Activated CD8-positive, alpha-beta T cell treated with anti-CD3 and anti-CD28 coated beads for 36 hours (primary cell): Measurements from ENCODE around the gene SETD4. TPM values are rescaled to one million over a fixed set of nuclear protein-coding genes. Genes with fewer than 3 reads are reported as not detected.
"Not testable (repeated sequence)": the region's sequence is repeated elsewhere in the genome, so short reads cannot be mapped to it uniquely, and the experiment has no call there.

Experiments used
- ATAC-seq: fragments of 200-7000 bp; cut with Tn5 transposase; one replicate; pipeline ENCODE4 v1.10.0; 2021; ENCODE audit warnings: mild to moderate bottlenecking, moderate library complexity
- CTCF ChIA-PET: fragments of 350-600 bp; sonication (Branson Sonifier 250); formaldehyde crosslinking; loops from one replicate; lab custom pipeline; 2021; ENCODE audit warnings: antibody characterized with exemption; lab: Charles Lee
- POLR2A ChIA-PET: fragments of 350-600 bp; sonication (Branson Sonifier 250); formaldehyde crosslinking; loops from one replicate; lab custom pipeline; 2021; ENCODE audit warnings: antibody characterized with exemption; lab: Charles Lee
- DNase-seq: peaks from one replicate; pipeline ENCODE4 v3.0.0-alpha.2; 2020
- H3K27ac Mint-ChIP-seq: one replicate; pipeline ENCODE4 v1.8.0; 2021; ENCODE audit warnings: mild to moderate bottlenecking, mixed read lengths
- H3K27me3 Mint-ChIP-seq: one replicate; pipeline ENCODE4 v1.8.0; 2021; ENCODE audit warnings: mixed read lengths
- H3K36me3 Mint-ChIP-seq: one replicate; pipeline ENCODE4 v1.8.0; 2021; ENCODE audit warnings: low read depth, mixed read lengths
- H3K4me1 Mint-ChIP-seq: one replicate; pipeline ENCODE4 v1.8.0; 2021; ENCODE audit warnings: low read depth, mixed read lengths
- H3K4me3 Mint-ChIP-seq: one replicate; pipeline ENCODE4 v1.8.0; 2021; ENCODE audit warnings: mild to moderate bottlenecking, moderate library complexity, mixed read lengths
- H3K9me3 Mint-ChIP-seq: one replicate; pipeline ENCODE4 v1.8.0; 2021; ENCODE audit warnings: mixed read lengths
- CTCF ChIP-seq: fragments of 200-600 bp; IDR thresholded peaks from one replicate; pipeline ENCODE4 v1.8.0; 2022; ENCODE audit warnings: antibody characterized with exemption, mild to moderate bottlenecking
- intact Hi-C: fragments of 100-400 bp; cut with micrococcal nuclease; formaldehyde crosslinking; loops from one replicate; pipeline ENCODE4 v1.10.0; 2022
- total RNA-seq, 2 experiments: library from RNA; stranded (reverse); gene quantifications; one replicate each; pipeline ENCODE4 v1.2.3, GENCODE V29; 2021

The SETD4 gene
- total RNA-seq, 2 experiments from 2014 or later: 18.5 to 19.1 TPM

GRCh38 chr21:36075171-36075570, 14.8 kb upstream of the SETD4 start:
- TF ChIP-seq CTCF: no peak
- H3K36me3 Mint-ChIP-seq: peaks cover 32% of the 10 kb centered on the region
- H3K9me3 Mint-ChIP-seq: no peaks in the 10 kb centered on the region
- no peaks in the 10 kb centered on the region for H3K27me3 Mint-ChIP-seq
- ChIA-PET POLR2A (no interaction called here), CTCF (interaction anchor here (3.7 kb wide), 1 partner anchor 37 kb away, joined by 12 read pairs; no protein-coding TSS in a partner anchor)
- intact Hi-C loops: no loop called here
- no peak overlapping the region for H3K27ac Mint-ChIP-seq
- ATAC-seq (no peak), DNase-seq (no peak)
- no peak overlapping the region for H3K4me3 Mint-ChIP-seq
- peaks cover 61% of the 10 kb centered on the region for H3K4me1 Mint-ChIP-seq

DNA sequence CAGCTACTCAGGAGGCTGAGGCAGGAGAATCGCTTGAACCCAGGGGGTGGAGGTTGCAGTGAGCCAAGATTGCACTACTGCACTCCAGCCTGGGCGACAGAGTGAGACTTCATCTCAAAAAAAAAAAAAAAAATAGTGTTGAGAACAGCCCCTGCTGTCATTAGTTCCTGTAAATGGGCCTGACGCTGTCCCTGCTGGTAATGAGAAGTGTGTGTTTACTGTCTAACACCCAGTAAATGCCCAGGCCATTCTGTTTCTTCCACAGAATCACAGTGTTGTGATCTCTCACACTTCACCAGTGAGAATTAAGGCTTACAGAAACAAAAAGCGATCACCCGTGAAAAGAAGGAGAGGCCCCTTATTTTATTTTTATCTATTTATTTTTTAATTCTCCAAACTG, 13.6 kb upstream of the SETD4 start:
- Mint-ChIP-seq H3K36me3 (peaks cover 42% of the 10 kb centered on the region), H3K4me1 (peaks cover 59% of the 10 kb centered on the region)
- ChIA-PET CTCF (interaction anchor here (1.0 to 3.7 kb wide), 2 partner anchors 39 to 52 kb away, joined by 4 to 12 read pairs; no protein-coding TSS in a partner anchor), POLR2A (interaction anchor here (0.6 kb wide), 1 partner anchor 48 kb away, joined by 4 read pairs; no protein-coding TSS in a partner anchor)
- H3K27ac Mint-ChIP-seq, H3K9me3 Mint-ChIP-seq, DNase-seq, H3K27me3 Mint-ChIP-seq, intact Hi-C loops, ATAC-seq, H3K4me3 Mint-ChIP-seq: not testable (repeated sequence)

DNA sequence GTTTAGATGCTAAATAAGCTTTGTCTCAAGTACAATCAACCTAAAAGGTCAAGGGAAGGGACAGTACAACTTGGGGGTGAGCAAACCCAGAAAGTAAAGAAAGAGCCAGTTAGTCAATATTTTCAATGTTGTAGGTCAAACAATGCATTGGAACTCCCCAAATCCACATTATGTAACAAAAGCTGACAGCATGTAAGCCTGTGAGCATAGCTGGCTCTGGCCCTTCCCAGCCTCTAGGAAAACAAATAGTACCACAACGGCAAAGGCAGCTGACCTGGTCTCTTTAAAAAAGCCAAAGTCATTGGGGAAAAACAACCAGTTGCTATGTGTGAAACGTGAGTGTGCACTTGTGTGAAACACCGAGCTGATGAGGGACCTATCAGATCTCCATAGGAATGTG, 12.9 kb upstream of the SETD4 start:
- no peak overlapping the region for H3K4me3 Mint-ChIP-seq
- DNase-seq (no peak), ATAC-seq (no peak)
- H3K36me3 Mint-ChIP-seq: peaks cover 44% of the 10 kb centered on the region
- no peak for TF ChIP-seq CTCF
- peaks cover 11% of the 10 kb centered on the region for H3K9me3 Mint-ChIP-seq
- H3K27me3 Mint-ChIP-seq: no peaks in the 10 kb centered on the region
- POLR2A ChIA-PET: interaction anchor here (1.2 kb wide), 1 partner anchor 15 kb away, joined by 4 read pairs; no protein-coding TSS in a partner anchor
- CTCF ChIA-PET: interaction anchor here (1.0 to 3.7 kb wide), 3 partner anchors 39 to 52 kb away, joined by 3 to 12 read pairs (median 4); no protein-coding TSS in a partner anchor
- intact Hi-C loops: no loop called here
- H3K4me1 Mint-ChIP-seq: peaks cover 57% of the 10 kb centered on the region
- H3K27ac Mint-ChIP-seq: no peak overlapping the region

DNA sequence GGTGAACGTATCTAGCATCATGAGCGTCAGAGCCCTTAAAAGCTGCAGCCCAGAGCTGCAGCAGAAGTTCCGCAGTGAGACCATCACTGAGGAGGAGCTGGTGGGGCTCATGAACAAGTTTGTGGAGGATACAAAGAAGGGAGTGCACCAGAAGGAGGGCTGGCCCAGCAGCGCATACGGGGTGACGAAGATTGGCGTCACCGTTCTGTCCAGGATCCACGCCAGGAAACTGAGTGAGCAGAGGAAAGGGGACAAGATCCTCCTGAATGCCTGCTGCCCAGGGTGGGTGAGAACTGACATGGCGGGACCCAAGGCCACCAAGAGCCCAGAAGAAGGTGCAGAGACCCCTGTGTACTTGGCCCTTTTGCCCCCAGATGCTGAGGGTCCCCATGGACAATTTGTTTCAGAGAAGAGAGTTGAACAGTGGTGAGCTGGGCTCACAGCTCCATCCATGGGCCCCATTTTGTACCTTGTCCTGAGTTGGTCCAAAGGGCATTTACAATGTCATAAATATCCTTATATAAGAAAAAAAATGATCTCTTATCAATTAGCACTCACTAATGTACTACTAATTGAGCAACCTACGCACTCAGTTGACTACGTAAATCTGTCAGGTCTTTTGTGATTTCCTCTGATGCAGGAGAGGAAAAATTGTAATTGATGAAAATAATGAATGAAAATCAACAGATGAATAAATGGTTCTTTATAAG, 12.3 kb upstream of the SETD4 start:
- TF ChIP-seq CTCF: no peak
- intact Hi-C loops: no loop called here
- H3K27me3 Mint-ChIP-seq: no peaks in the 10 kb centered on the region
- H3K27ac Mint-ChIP-seq: no peak overlapping the region
- POLR2A ChIA-PET: interaction anchor here (1.2 kb wide), 1 partner anchor 15 kb away, joined by 4 read pairs; no protein-coding TSS in a partner anchor
- DNase-seq (no peak), ATAC-seq (no peak)
- CTCF ChIA-PET: interaction anchor here (0.9 to 3.7 kb wide), 5 partner anchors 11 to 53 kb away, joined by 3 to 12 read pairs (median 4); no protein-coding TSS in a partner anchor
- peaks cover 54% of the 10 kb centered on the region for H3K4me1 Mint-ChIP-seq
- H3K9me3 Mint-ChIP-seq: peaks cover 11% of the 10 kb centered on the region
- peaks cover 44% of the 10 kb centered on the region for H3K36me3 Mint-ChIP-seq
- H3K4me3 Mint-ChIP-seq: no peak overlapping the region

- intact Hi-C loops: no loop called here
- H3K27ac Mint-ChIP-seq: peak overlapping the region; percentile 9
- peaks cover 44% of the 10 kb centered on the region for H3K36me3 Mint-ChIP-seq
- peaks cover 11% of the 10 kb centered on the region for H3K9me3 Mint-ChIP-seq
- no peak for DNase-seq
- peaks cover 50% of the 10 kb centered on the region for H3K4me1 Mint-ChIP-seq
- POLR2A ChIA-PET: interaction anchor here (1.2 to 2.8 kb wide), 2 partner anchors 11 to 12 kb away, joined by 4 to 14 read pairs; partner anchors contain the start of gene SETD4
- H3K27me3 Mint-ChIP-seq: no peaks in the 10 kb centered on the region
- ATAC-seq: no peak
- no peak for TF ChIP-seq CTCF
- peak overlapping the region; percentile 84 for H3K4me3 Mint-ChIP-seq
- CTCF ChIA-PET: interaction anchor here (1.1 to 3.0 kb wide), 2 partner anchors 10 to 42 kb away, joined by 3 to 18 read pairs; no protein-coding TSS in a partner anchor
Observed at GRCh38 chr21:36070999-36071398, 10.7 kb upstream of the SETD4 start.
